ENCODE results near the gene PROKR1.

PROKR1 gene

DNA sequence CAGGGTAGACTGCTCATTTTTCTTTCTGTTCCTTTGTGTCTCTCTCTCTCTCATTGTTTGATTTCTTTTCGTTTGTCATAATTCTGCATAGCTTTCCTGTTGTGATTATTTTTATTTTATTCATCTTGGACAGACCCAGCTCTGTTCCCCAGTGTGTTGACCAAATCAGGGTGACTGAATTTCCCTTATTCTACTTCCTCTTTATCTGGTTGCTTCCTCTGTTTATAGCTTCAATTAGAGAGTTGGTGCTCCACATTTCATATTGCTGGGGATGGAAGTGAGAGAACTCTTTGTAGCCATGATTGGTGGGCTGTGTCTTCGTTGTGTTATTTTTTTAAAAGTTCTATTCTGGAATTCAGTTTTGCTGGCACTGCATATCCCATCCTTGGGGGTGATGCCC lies 19.1 kb downstream of the PROKR1 start:
- no peak for DNase-seq (ENCODE audit: extremely low spot score)
- CTCF ChIA-PET, result interaction anchor here (1.0 kb wide), 1 partner anchor 263 kb away, joined by 3 read pairs; no protein-coding TSS in a partner anchor
- POLR2A ChIA-PET, result no interaction called here
- TF ChIP-seq ZNF384 (IDR thresholded peaks at IDR 0.05), result no peak
- TF ChIP-seq SUZ12 (IDR thresholded peaks at IDR 0.05), result no peak
- TF ChIP-seq L3MBTL2 (conservative IDR thresholded peaks at IDR 0.05), result no peak
- no peak for TF ChIP-seq LEF1 (IDR thresholded peaks at IDR 0.05; ENCODE audit: borderline replicate concordance)
- no peak for TF ChIP-seq SP1 (IDR thresholded peaks at IDR 0.05)
- TF ChIP-seq FOXM1 (IDR thresholded peaks at IDR 0.05; ENCODE audit: borderline replicate concordance), result no peak
- TF ChIP-seq PKNOX1 (IDR thresholded peaks at IDR 0.05), result no peak
- no peak for TF ChIP-seq BHLHE40 (IDR thresholded peaks at IDR 0.05; ENCODE audit: borderline replicate concordance)
- no peak for TF ChIP-seq CTBP1 (IDR thresholded peaks at IDR 0.05; ENCODE audit: borderline replicate concordance)
- no peak for TF ChIP-seq TARDBP (IDR thresholded peaks at IDR 0.05)
- no peak for TF ChIP-seq NFRKB (IDR thresholded peaks at IDR 0.05)
- TF ChIP-seq ELF4 (IDR thresholded peaks at IDR 0.05), result no peak
- no peak for TF ChIP-seq ARNT (IDR thresholded peaks at IDR 0.05)

- TF ChIP-seq L3MBTL2 (conservative IDR thresholded peaks at IDR 0.05), result no peak
- no peak for TF ChIP-seq ZNF384 (IDR thresholded peaks at IDR 0.05)
- no peak for TF ChIP-seq TARDBP (IDR thresholded peaks at IDR 0.05)
- TF ChIP-seq FOXA1 (IDR thresholded peaks at IDR 0.05), result no peak
- TF ChIP-seq FOXK2 (IDR thresholded peaks at IDR 0.05), result no peak
- TF ChIP-seq SP1 (IDR thresholded peaks at IDR 0.05), result no peak
- no peak for TF ChIP-seq LEF1 (IDR thresholded peaks at IDR 0.05; ENCODE audit: borderline replicate concordance)
- CTCF ChIA-PET, result no interaction called here
Observed at GRCh38 chr2:68663371-68664156, 20.2 kb downstream of the PROKR1 start.

DNA sequence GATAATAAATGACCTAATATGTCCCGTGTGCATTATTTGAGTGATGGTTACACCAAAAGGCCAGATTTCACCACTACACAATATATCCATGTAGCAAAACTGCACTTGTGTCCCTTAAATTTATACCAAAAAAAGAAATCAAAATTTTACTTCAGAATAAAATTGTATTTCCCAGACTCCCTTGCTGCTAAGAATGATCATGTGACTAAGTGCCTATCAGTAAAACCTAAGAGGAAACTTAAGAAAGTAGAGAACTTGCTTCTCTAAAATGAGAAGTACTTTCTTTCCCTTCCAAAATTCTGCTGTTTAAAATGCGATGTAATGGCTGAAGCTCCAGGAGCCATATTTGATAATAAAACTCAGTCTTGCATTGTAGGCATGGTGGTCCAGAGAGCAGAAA lies 24.0 kb downstream of the PROKR1 start:
- TF ChIP-seq LEF1 (IDR thresholded peaks at IDR 0.05; ENCODE audit: borderline replicate concordance) (no peak), FOXM1 (IDR thresholded peaks at IDR 0.05; ENCODE audit: borderline replicate concordance) (no peak), ARNT (IDR thresholded peaks at IDR 0.05) (no peak), ELF4 (IDR thresholded peaks at IDR 0.05) (no peak), SP1 (IDR thresholded peaks at IDR 0.05) (no peak), BHLHE40 (IDR thresholded peaks at IDR 0.05; ENCODE audit: borderline replicate concordance) (no peak), CTBP1 (IDR thresholded peaks at IDR 0.05; ENCODE audit: borderline replicate concordance) (no peak), SUZ12 (IDR thresholded peaks at IDR 0.05) (no peak), L3MBTL2 (conservative IDR thresholded peaks at IDR 0.05) (no peak), PKNOX1 (IDR thresholded peaks at IDR 0.05) (no peak), NFRKB (IDR thresholded peaks at IDR 0.05) (no peak), FOXA1 (IDR thresholded peaks at IDR 0.05) (no peak), FOXK2 (IDR thresholded peaks at IDR 0.05) (no peak), ZNF384 (IDR thresholded peaks at IDR 0.05) (no peak), HDGF (IDR thresholded peaks at IDR 0.05; ENCODE audit: borderline replicate concordance) (no peak), TARDBP (IDR thresholded peaks at IDR 0.05) (no peak)
- ChIA-PET CTCF (interaction anchor here (0.6 kb wide), 1 partner anchor 174 kb away, joined by 4 read pairs; no protein-coding TSS in a partner anchor), POLR2A (interaction anchor here (0.8 kb wide), 1 partner anchor 161 kb away, joined by 3 read pairs; no protein-coding TSS in a partner anchor)
- DNase-seq (ENCODE audit: extremely low spot score), result no peak

More at GRCh38 chr2:68663371-68664156, 20.2 kb downstream of the PROKR1 start:
- no peak for DNase-seq (ENCODE audit: extremely low spot score)
- POLR2A ChIA-PET, result no interaction called here

- POLR2A ChIA-PET, result no interaction called here
- DNase-seq (ENCODE audit: extremely low spot score), result no peak
- TF ChIP-seq FOXK2 (IDR thresholded peaks at IDR 0.05) (no peak), ZNF384 (IDR thresholded peaks at IDR 0.05) (no peak), HDGF (IDR thresholded peaks at IDR 0.05; ENCODE audit: borderline replicate concordance) (no peak), NFRKB (IDR thresholded peaks at IDR 0.05) (no peak), SUZ12 (IDR thresholded peaks at IDR 0.05) (no peak), PKNOX1 (IDR thresholded peaks at IDR 0.05) (no peak), CTBP1 (IDR thresholded peaks at IDR 0.05; ENCODE audit: borderline replicate concordance) (no peak), TARDBP (IDR thresholded peaks at IDR 0.05) (no peak), ELF4 (IDR thresholded peaks at IDR 0.05) (no peak), FOXA1 (IDR thresholded peaks at IDR 0.05) (no peak), FOXM1 (IDR thresholded peaks at IDR 0.05; ENCODE audit: borderline replicate concordance) (no peak), L3MBTL2 (conservative IDR thresholded peaks at IDR 0.05) (no peak), LEF1 (IDR thresholded peaks at IDR 0.05; ENCODE audit: borderline replicate concordance) (no peak), SP1 (IDR thresholded peaks at IDR 0.05) (no peak), BHLHE40 (IDR thresholded peaks at IDR 0.05; ENCODE audit: borderline replicate concordance) (no peak), ARNT (IDR thresholded peaks at IDR 0.05) (no peak)
- CTCF ChIA-PET, result no interaction called here
Observed at GRCh38 chr2:68669651-68670050, 26.3 kb downstream of the PROKR1 start.

- ChIA-PET POLR2A (no interaction called here), CTCF (no interaction called here)
- DNase-seq (ENCODE audit: extremely low spot score), result no peak
- TF ChIP-seq PKNOX1 (IDR thresholded peaks at IDR 0.05) (no peak), FOXK2 (IDR thresholded peaks at IDR 0.05) (no peak), NFRKB (IDR thresholded peaks at IDR 0.05) (no peak), TARDBP (IDR thresholded peaks at IDR 0.05) (no peak), ARNT (IDR thresholded peaks at IDR 0.05) (no peak)
Observed at GRCh38 chr2:68671961-68672360, 28.6 kb downstream of the PROKR1 start.

Measured in HEK293T (cell line).